RCC 7860 (cell line): Measurements from ENCODE around the gene SRSF12.
"Not testable (repeated sequence)": the region's sequence is repeated elsewhere in the genome, so short reads cannot be mapped to it uniquely, and the experiment has no call there.

ENCODE experiments used
- DNase-seq: peaks from one replicate; pipeline ENCODE4 v3.0.0-alpha.2; 2015; ENCODE audit warnings: low spot score
- FAIRE-seq: peaks from 2 replicates; lab custom pipeline; 2012; peaks lifted over from hg19 to GRCh38; lab: Jason Lieb, UNC

Gene SRSF12

DNA sequence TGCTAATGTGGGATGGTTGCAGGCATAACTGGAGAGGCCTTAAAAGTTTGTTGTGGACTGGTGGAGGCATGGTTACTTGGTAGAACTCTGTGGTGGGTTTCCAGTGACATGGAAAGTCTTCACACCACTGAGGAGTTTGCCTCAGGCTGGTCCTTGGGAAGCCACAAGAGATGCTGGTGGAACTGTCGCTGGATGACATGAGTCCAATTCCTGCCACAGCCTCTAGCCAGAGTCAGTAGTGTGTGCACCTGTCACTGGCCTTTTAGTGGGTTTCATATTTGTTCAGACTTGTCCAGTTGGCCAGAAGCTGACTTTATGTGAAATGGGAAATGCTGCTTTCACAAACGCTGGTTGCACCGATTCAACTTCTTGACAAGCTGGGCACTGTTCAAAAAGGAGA lies 13.7 kb upstream of the SRSF12 start:
- FAIRE-seq (no peak), DNase-seq (no peak)

GRCh38 chr6:89128256-89128671 lies 10.4 kb upstream of the SRSF12 start:
- not testable (repeated sequence) for DNase-seq, FAIRE-seq

DNA sequence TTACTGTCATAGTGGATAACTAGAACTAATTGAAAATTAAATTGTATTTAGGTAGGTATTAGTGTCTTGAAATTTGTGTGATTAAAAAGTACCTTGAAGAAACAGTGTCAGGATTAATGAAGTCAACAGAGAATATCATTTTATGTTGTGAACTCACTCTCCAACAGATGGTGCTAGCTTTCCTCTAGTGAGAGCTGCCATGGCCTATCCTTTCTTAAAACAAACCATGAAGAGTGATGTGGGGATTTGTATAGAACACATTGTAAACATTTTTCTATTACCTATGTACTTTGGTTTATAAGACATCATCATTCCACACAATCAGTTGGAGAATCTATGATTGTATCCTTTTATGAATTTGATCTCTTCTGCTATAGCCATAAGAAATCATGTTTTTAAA lies 4.8 kb upstream of the SRSF12 start:
- peak; percentile 69 for FAIRE-seq
- peak; percentile 29 for DNase-seq

DNA sequence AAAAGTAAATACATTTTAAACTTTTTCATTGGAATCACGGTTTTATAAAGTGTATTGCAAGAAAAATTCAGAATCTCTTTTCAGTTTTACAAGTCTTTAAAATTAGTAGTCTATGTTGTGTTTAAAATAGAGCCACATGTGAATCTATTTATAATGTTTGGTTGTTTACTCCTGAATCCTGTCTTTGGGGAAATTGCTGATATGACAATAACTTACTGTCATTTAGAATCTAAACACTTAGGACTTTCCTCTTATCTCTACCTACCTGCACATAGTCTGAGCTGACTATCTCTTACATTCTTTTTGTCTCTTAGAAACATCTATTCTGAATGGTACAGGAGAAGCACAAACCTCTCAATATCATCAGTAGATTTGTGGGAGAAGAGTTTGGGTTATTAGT lies 4.1 kb upstream of the SRSF12 start:
- DNase-seq (no peak), FAIRE-seq (no peak)

GRCh38 chr6:89120371-89120770 lies 2.5 kb upstream of the SRSF12 start:
- FAIRE-seq (peak; percentile 99), DNase-seq (peak; percentile 92)

GRCh38 chr6:89118931-89119330 lies 1.1 kb upstream of the SRSF12 start:
- DNase-seq: no peak
- no peak for FAIRE-seq

DNA sequence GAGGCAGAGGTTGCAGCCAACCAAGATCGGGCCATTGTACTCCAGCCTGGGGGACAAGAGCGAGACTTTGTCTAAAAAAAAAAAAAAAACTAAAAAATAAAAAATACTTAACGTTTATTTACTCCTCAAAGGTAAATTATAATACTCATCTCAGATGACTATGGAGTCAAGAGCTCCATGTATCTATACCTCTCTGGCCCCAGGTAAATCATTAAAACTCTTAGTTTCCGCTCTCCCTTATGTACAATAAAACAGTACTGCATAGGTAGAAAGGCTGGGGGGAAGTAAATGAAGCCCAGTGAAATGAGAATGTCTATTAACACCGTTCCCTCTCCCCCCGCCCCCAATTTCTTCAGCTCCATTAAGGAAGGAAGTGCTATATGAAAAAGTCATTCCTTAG lies 1.2 kb downstream of the SRSF12 start:
- FAIRE-seq: no peak

DNA sequence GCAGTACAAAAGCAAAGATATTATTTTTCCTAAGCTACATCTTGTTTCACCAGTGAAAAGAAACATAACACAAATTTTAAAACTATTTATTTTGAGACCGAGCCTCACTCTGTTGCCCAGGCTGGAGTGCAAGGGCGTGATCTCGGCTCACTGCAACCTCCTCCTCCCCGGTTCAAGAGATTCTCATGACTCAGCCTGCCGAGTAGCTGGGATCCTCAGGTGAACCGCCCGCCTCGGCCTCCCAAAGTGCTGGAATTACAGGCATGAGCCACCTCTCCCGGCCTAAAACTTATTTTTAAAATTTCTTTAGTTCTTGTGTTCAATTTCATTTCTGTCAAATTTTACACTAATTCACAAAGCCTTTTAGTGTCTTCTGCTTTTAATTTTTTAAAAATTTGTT lies 5.9 kb downstream of the SRSF12 start:
- FAIRE-seq: no peak
- DNase-seq: no peak

More for the DNA sequence above, 1.2 kb downstream of the SRSF12 start:
- DNase-seq: no peak

- no peak for FAIRE-seq
- no peak for DNase-seq
These were observed 7.6 kb downstream of the SRSF12 start for GRCh38 chr6:89110284-89110683.

DNA sequence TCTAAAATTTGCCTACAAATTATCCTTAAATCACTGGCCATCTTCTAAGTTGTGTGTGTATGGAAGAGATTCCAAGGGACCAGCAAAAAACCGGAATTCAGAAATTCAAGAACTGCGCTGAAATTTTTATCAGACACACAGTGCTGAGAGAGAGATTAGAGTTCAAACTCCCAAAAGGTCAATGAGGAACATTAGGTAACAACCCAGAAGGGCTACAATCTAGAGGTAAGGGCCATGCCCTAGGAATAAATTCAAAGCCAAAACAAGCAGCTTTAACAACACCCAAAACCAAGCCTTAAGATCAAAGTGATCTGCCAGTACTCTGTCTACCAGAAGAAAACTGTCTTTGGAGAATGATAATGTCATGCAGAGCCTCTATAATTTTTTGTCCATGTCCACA lies 17.8 kb downstream of the SRSF12 start:
- no peak for FAIRE-seq
- DNase-seq: no peak

DNA sequence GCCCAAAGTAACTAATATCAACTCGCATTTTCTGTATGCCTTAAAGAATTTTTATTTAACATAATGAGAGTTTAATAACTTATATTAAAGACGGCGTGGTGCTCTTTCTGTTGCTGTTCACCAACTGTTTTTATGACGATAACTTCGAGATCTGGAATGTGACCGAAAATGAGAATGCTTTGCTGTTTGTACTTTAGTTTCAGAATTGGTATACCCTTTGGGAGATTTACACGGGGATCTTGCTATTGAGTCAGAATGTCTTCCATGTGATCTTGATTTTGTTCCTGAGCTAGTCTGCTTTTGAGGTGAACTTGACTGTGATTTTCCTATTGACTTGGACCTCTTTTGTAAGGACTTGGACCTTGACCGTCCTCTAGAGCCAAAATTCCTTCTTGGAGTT lies 19.4 kb downstream of the SRSF12 start:
- no peak for FAIRE-seq
- no peak for DNase-seq

DNA sequence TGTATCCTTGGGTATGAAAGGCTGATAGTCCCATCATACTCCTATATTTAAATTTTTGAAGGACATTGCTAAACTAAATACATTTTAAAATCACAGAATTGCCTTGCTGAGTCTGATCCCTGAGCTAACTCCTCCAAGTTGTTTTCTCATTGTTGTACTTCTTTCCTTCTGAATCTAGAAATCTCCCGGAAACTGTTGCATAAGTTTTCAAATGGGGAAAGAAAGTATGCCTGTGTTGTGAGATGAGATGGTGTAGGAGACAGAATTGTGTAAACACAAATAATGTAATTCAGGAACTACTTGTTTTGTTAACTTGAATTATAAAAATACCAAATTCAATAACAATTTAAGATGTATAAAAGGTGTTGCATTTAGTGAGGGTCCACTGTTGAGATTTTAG lies 30.0 kb downstream of the SRSF12 start:
- no peak for FAIRE-seq
- no peak for DNase-seq

GRCh38 chr6:89085409-89086205 lies 32.3 kb downstream of the SRSF12 start:
- DNase-seq: no peak

DNA sequence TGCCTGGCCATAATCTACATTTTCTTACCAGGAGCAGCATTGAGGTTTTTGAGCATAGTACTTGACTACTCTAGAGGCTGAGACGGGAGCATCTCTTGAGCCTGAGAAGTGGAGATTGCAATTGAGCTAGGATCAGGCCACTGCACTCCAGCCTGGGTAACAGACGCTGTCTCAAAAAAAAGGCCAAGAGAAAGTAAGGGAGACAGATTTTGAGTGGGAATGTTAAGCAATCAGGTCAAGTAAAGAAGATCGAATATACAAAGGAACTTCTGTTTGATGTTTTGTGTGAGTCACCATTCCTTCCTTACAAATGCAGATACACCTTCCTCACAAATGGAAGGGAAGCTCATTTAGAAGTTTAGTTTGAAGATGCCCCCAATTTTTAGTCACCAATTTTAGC lies 32.9 kb downstream of the SRSF12 start:
- FAIRE-seq (no peak), DNase-seq (no peak)

More at GRCh38 chr6:89085409-89086205, 32.3 kb downstream of the SRSF12 start:
- FAIRE-seq: no peak

- DNase-seq (no peak), FAIRE-seq (no peak)
These were observed 33.3 kb downstream of the SRSF12 start for GRCh38 chr6:89084542-89084941.

GRCh38 chr6:89082486-89082891 lies 35.4 kb downstream of the SRSF12 start:
- FAIRE-seq: no peak

GRCh38 chr6:89081423-89082322 lies 36.2 kb downstream of the SRSF12 start:
- no peak for FAIRE-seq

More at GRCh38 chr6:89082486-89082891, 35.4 kb downstream of the SRSF12 start:
- DNase-seq: peak; percentile 7

GRCh38 chr6:89081129-89081422 lies 36.8 kb downstream of the SRSF12 start:
- FAIRE-seq (no peak), DNase-seq (no peak)

More at GRCh38 chr6:89081423-89082322, 36.2 kb downstream of the SRSF12 start:
- DNase-seq: peak; percentile 83

GRCh38 chr6:89080281-89081128 lies 37.4 kb downstream of the SRSF12 start, which contains the start of gene PNRC1:
TSS of gene PNRC1 (plus strand) at chr6:89080751. CDS start at chr6:89080895, 144 bp downstream.
- peak; percentile 93 for DNase-seq
- peak; percentile 78 for FAIRE-seq

GRCh38 chr6:89079511-89080234 lies 38.2 kb downstream of the SRSF12 start:
- FAIRE-seq (no peak), DNase-seq (no peak)
